ENCODE measurements around the gene USP44.
"Not testable (repeated sequence)": the region's sequence is repeated elsewhere in the genome, so short reads cannot be mapped to it uniquely, and the experiment has no call there.

Gene USP44

DNA sequence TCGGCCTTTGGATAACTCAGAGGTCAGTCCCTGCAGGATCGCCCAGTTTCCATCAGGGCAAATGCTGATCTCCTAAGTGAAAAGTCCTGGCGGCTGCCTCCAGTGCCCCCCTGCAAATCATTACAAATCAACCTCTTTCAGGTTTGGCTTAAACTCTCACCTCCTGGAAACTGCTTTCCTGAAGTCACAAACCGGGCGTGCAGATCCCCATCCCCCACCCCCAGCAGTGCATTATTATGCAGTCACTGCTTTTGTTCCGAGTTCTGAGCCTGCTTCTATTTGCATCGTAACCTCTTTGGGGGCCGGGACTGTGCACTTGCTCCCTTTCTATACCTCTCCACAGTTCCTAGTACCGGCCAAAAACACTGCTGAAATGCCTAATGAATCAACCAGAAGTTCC, at the start of gene USP44:
USP44 (minus strand) TSS at position 172 of the 400 bp plus-strand sequence. CDS start 17,220 bp downstream, outside the sequence.
- FAIRE-seq = no peak
- no peak for DNase-seq (ENCODE audit: low spot score)

GRCh38 chr12:95600567-95600966, 49.3 kb upstream of the USP44 start:
- DNase-seq (ENCODE audit: low spot score) (no peak), FAIRE-seq (no peak)

DNA sequence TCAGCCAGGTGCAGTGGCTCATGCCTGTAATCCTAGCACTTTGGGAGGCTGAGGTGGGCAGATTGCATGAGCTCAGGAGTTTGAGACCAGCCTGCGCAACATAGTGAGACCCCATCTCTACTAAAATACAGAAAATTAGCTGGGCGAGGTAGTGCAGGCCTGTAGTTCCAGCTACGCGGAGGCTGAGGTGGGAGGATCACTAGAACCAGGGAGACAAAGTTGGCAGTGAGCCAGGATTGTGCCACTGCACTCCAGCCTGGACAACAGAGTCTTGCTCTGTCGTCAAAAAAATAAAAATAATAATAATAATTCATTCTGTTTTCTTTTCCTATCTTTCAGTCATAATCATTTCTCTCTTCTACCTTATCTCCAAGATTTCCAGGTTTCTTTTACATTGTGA, 48.6 kb upstream of the USP44 start:
- FAIRE-seq (no peak), DNase-seq (ENCODE audit: low spot score) (no peak)

DNA sequence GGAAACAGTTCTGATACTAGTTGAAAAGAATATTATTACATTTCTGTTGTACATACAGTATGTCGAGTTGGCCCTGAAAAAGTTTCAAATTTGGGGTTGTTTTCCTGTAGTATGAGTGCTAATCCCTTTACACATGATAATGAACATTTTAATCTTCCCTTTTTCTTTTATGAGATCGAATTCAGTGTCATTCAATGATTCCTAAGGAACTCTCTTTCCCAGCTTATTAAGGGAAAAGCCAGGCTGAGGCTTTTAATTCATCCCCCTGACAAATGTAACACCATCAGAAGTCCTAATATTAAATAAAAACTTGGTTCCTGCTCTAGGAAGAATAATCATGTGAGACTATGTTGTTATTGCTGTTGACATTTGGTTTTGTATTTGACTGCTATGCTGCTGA, 42.9 kb upstream of the USP44 start:
- FAIRE-seq (no peak), DNase-seq (ENCODE audit: low spot score) (no peak)

- DNase-seq (ENCODE audit: low spot score) = no peak
- FAIRE-seq = no peak
Measured at GRCh38 chr12:95593266-95593871, 42.1 kb upstream of the USP44 start.

- DNase-seq (ENCODE audit: low spot score) = no peak
- no peak for FAIRE-seq
Measured at GRCh38 chr12:95591731-95592130, 40.5 kb upstream of the USP44 start.

DNA sequence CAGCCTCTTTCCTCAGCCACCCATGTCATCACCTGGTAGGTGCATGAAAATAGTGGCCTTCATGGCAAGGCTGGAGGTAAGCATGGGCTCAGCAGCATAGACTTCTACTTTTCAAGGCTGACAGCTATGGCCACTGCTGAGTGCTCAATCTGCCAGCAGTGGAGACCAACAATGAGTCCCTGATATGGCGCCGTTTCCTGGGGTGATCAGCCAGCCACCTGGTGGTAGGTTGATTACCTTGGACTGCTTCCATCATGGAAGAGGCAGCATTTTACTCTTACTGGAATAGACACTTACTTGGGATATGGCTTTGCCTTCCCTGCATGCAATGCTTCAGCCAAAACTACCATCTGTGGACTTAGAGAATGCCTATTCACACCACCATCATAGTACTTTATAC, 39.5 kb upstream of the USP44 start:
- FAIRE-seq (no peak), DNase-seq (ENCODE audit: low spot score) (no peak)

GRCh38 chr12:95583933-95584332, 32.7 kb upstream of the USP44 start:
- FAIRE-seq (no peak), DNase-seq (ENCODE audit: low spot score) (no peak)

DNA sequence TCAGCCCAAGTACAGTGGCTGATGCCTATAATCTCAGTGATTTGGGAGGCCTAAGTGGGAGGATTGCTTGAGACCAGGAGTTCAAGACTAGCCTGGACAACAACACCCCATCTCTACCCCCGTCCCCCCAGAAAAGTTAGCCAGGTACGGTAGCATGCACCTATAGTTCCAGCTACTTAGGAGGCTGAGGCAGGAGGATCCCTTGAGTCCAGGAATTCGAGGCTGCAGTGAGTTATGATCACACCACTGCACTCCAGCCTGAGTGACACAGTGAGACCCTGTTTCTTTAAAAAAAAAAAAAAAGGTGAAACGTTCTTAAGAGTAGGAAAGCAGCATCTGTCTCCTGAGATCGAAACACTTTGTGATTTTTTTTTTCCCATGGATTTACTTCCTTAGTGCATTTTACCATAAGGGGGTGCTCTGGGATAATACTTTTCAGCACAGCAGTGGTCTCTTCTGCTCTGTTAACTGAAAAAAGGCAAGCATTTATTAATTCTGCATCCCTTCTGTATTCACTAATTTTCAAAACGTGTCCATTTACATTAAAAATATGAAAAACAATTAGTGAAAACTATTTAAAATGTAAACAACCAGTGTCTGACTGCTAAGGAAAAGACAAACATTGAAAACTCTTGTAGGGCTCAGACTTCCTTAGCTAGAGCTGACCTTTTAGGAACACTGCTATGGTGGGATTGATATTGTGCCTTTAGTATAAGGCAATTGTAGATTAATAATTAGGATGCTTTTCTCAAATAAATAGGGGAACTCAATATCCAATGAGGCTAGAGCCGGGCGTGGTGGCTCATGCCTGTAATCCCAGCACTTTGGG, 31.2 kb upstream of the USP44 start:
- FAIRE-seq (peak; percentile 65), DNase-seq (ENCODE audit: low spot score) (peak; percentile 25)

DNA sequence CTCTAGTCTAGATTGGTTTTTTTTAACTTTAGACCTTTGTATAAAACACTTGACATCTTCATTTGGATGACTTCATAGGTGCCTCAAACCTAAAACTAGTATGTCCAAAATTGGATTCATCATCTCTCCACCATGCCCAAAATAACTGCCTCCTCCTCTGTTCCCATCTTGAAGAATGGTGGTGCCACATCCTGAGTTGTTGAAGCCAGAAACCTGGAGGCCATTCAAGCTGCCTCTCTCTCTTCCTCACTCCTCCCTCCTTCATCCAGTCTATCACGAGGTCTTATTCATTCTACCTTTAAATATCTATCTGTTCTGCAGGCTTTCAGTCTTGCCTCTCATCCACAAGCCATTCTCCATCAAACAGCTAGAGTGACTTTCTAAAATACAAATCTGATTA, 26.5 kb upstream of the USP44 start:
- DNase-seq (ENCODE audit: low spot score) = no peak

GRCh38 chr12:95574799-95575452, 23.6 kb upstream of the USP44 start:
- no peak for FAIRE-seq
- peak; percentile 22 for DNase-seq (ENCODE audit: low spot score)

More for the DNA sequence above, 26.5 kb upstream of the USP44 start:
- no peak for FAIRE-seq

GRCh38 chr12:95573951-95574576, 22.8 kb upstream of the USP44 start:
- DNase-seq (ENCODE audit: low spot score) (no peak), FAIRE-seq (no peak)

GRCh38 chr12:95571369-95571768, 20.1 kb upstream of the USP44 start:
- FAIRE-seq (no peak), DNase-seq (ENCODE audit: low spot score) (no peak)

DNA sequence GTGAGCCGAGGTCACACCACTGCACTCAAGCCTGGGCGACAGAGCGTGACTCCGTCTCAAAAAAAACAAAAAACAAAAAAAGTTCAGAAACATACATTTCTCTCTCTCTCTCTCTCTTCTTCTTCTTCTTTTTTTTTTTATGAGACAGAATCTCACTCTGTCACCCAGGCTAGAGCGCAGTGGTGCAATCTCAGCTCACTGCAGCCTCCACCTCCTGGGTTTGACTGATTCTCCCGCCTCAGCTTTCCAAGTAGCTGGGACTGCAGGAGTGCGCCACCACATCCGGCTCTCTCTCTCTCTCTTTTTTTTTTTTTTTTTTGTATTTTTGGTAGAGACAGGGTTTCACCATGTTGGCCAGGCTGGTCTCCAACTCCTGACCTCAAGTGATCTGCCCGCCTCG, 16.8 kb upstream of the USP44 start:
- not testable (repeated sequence) for DNase-seq (ENCODE audit: low spot score); FAIRE-seq

GRCh38 chr12:95557625-95558024, 6.3 kb upstream of the USP44 start:
- no peak for FAIRE-seq
- no peak for DNase-seq (ENCODE audit: low spot score)

DNA sequence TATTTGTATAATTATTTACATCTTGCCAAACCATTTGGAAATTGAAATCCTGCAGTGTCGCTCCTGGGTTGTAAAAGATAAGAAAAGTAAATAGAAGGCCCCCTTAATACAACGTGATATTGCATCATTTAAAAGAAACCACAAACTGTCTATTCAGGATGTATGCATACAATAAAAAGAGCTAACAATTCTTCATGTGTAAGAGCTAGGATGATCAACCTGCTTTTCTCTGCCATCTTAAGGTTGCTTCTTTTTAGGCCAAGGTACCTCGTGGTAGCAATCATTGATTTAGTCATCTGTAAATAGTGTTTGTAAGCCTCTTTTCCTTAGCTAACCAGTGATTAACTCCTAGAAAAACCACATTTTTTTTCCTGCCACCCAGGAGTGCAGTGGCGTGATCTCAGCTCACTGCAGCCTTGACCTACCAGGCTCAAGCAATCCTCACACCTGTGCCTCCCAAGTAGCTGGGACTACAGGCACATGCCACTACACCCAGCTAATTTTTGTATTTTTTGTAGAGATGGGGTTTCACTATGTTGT, 3.3 kb upstream of the USP44 start:
- no peak for DNase-seq (ENCODE audit: low spot score)
- FAIRE-seq = no peak

GRCh38 chr12:95553197-95553943, 2.1 kb upstream of the USP44 start:
- DNase-seq (ENCODE audit: low spot score) (no peak), FAIRE-seq (no peak)

DNA sequence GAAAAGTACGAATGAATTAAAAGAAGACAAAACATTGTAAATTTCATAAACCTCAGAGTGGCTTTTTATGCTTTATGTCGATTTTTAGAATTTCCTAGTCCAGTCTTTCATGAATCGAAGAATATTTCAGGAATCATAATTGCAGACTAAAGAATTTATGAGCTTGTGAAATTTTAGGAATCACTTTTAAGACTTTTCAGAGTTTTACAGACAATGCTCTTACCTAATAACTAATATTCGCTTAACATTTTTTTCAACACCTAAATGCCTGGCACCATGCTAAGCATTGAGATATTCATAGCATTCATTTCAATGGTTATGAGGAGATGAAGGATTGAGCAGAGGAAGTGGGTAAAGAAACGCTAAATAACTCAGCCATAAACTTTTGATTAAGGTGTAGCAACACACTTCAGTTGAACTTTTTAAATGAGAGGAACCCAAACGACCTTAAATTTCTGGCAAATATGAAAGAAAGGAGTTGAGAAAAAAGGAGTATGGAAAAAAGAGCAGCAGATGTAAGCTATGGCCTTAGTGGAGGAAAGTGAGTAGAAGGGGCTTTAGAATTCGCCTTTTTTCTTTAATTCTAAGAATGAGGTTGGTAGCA, 739 bp upstream of the USP44 start:
- DNase-seq (ENCODE audit: low spot score) = no peak
- FAIRE-seq = no peak

DNA sequence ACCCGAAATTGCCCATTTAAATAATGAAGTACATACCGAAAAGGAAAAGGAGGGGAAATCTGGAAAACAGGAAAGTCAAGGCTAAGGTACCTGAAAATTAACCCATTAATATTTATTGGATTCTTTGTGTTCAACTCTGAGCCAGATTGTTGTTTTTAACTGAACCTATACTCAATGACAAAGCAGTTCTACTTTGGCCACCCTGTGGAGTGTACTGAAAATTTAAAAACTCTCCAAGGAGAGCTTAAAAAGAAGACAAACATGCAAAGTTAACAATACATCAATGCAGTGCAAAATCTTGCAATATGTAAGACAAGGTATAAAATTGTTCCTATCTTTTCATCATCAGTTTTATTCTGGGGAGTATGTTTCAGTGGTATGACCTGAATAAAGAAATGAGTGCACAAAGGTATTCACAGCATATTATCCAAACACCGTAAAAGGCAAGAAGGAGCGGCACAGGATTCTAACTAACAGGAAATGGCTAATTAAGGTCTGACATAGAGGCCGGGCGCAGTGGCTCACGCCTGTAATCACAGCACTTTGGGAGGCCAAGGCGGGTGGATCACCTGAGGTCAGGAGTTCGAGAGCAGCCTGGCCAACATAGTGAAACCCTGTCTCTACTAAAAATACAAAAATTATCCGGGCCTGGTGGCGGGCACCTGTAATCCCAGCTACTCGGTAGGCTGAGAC, 1.7 kb downstream of the USP44 start:
- no peak for DNase-seq (ENCODE audit: low spot score)
- FAIRE-seq = no peak
